OCI-LY1 (cell line): ENCODE results near the gene BTBD17.

Experiments used
- H2AFZ ChIP-seq: fragments of 200-600 bp; sonication (generic), shearing (Covaris generic); 2 replicates; pipeline ENCODE4 v1.6.0; 2014; ENCODE audit warnings: antibody characterized with exemption, mild to moderate bottlenecking, low read length
- H3F3A ChIP-seq: fragments of 200-600 bp; sonication (generic), shearing (Covaris generic); 2 replicates; pipeline ENCODE4 v1.6.0; 2014; ENCODE audit warnings: mild to moderate bottlenecking, antibody characterized with exemption, low read length, moderate library complexity; ENCODE audit not compliant: insufficient read depth
- H3K27ac ChIP-seq: fragments of 200-600 bp; sonication (generic); 2 replicates; pipeline ENCODE4 v1.5.1; 2014; ENCODE audit warnings: low read length, mixed run types, mild to moderate bottlenecking, low read depth; ENCODE audit not compliant: poor library complexity, severe bottlenecking
- H3K27me3 ChIP-seq: fragments of 200-600 bp; sonication (generic); 2 replicates; pipeline ENCODE4 v1.6.0; 2014; ENCODE audit warnings: antibody characterized with exemption, mild to moderate bottlenecking, low read length, moderate library complexity; ENCODE audit not compliant: insufficient read depth
- H3K36me3 ChIP-seq: fragments of 200-600 bp; sonication (generic); 2 replicates; pipeline ENCODE4 v1.6.1; 2014; ENCODE audit warnings: mild to moderate bottlenecking, antibody characterized with exemption, low read length, moderate library complexity, mixed read lengths; ENCODE audit not compliant: insufficient read depth
- H3K4me1 ChIP-seq: fragments of 200-600 bp; sonication (generic); 2 replicates; pipeline ENCODE4 v1.5.1; 2014; ENCODE audit warnings: mild to moderate bottlenecking, low read length, moderate library complexity; ENCODE audit not compliant: insufficient read depth, severe bottlenecking
- H3K4me2 ChIP-seq: fragments of 200-600 bp; sonication (generic), shearing (Covaris generic); 2 replicates; pipeline ENCODE4 v1.6.1; 2014; ENCODE audit warnings: low read length
- H3K4me3 ChIP-seq: fragments of 200-600 bp; sonication (generic); 2 replicates; pipeline ENCODE4 v1.5.1; 2014; ENCODE audit warnings: low read length, low read depth, mild to moderate bottlenecking, mixed read lengths; ENCODE audit not compliant: poor library complexity, severe bottlenecking
- H3K79me2 ChIP-seq: fragments of 200-600 bp; shearing (Covaris generic); 2 replicates; pipeline ENCODE4 v1.6.1; 2016; ENCODE audit warnings: mixed run types, low read length, mixed read lengths; ENCODE audit not compliant: insufficient read depth
- H3K9ac ChIP-seq: fragments of 200-600 bp; sonication (generic), shearing (Covaris generic); 2 replicates; pipeline ENCODE4 v1.6.1; 2014; ENCODE audit warnings: mild to moderate bottlenecking, low read length, mixed read lengths
- H3K9me2 ChIP-seq: fragments of 200-600 bp; sonication (generic), shearing (Covaris generic); 2 replicates; pipeline ENCODE4 v1.6.1; 2014; ENCODE audit warnings: low read depth, mild to moderate bottlenecking, low read length, mixed read lengths
- H3K9me3 ChIP-seq: fragments of 200-600 bp; shearing (Covaris generic); 2 replicates; pipeline ENCODE4 v1.6.1; 2014; ENCODE audit warnings: low read length, mixed read lengths
- H4K20me1 ChIP-seq: fragments of 200-600 bp; sonication (generic), shearing (Covaris generic); 2 replicates; pipeline ENCODE4 v1.6.0; 2016; ENCODE audit warnings: mild to moderate bottlenecking, low read length; ENCODE audit not compliant: insufficient read depth
- EZH2 ChIP-seq: fragments of 200-600 bp; sonication (generic), shearing (Covaris generic); IDR thresholded peaks from 2 replicates; pipeline ENCODE4 v1.8.0; 2017; ENCODE audit warnings: borderline replicate concordance, mixed run types, mild to moderate bottlenecking, antibody characterized with exemption, low read length, moderate library complexity, mixed read lengths
- TF ChIP-seq, protein P1 (sequence below): fragments of 200-600 bp; sonication (generic), shearing (Covaris generic); IDR thresholded peaks from 2 replicates; pipeline ENCODE4 v1.5.1; 2017; ENCODE audit warnings: mild to moderate bottlenecking, antibody characterized with exemption, low read length, moderate library complexity, mixed read lengths

Gene BTBD17

DNA sequence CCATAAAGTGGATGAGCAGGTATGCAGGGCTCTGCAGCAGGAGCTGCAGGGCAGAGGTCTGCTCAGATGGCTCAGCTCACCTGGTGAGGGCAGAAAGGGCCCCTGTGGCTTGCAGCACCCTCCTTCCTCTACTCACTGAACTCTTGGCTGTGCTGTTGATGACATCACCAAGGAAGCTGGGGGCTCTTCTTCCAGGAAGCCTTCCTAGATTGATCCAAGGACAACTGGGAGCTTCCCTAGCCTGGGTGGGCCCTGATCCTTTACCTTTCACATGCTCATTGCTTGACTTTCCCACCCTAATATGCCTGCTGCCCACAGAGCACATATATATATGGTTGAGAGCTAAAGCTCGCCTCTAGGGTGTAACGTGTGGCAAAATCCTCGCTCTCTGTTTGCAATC, 33.2 kb downstream of the BTBD17 start:
- Histone ChIP-seq H3K9me3 (no peaks in the 10 kb centered on the region), H3K27me3 (no peaks in the 10 kb centered on the region), H3F3A (no peaks in the 10 kb centered on the region), H3K36me3 (no peaks in the 10 kb centered on the region), H3K9me2 (no peaks in the 10 kb centered on the region), H3K4me1 (no peaks in the 10 kb centered on the region), H3K79me2 (no peaks in the 10 kb centered on the region), H3K4me3 (no peak overlapping the region), H3K27ac (no peak overlapping the region), H3K9ac (no peak overlapping the region), H3K4me2 (no peak overlapping the region), H4K20me1 (no peaks in the 10 kb centered on the region), H2AFZ (no peak overlapping the region)
- no peak for TF ChIP-seq EZH2
- TF ChIP-seq, protein P1, sequence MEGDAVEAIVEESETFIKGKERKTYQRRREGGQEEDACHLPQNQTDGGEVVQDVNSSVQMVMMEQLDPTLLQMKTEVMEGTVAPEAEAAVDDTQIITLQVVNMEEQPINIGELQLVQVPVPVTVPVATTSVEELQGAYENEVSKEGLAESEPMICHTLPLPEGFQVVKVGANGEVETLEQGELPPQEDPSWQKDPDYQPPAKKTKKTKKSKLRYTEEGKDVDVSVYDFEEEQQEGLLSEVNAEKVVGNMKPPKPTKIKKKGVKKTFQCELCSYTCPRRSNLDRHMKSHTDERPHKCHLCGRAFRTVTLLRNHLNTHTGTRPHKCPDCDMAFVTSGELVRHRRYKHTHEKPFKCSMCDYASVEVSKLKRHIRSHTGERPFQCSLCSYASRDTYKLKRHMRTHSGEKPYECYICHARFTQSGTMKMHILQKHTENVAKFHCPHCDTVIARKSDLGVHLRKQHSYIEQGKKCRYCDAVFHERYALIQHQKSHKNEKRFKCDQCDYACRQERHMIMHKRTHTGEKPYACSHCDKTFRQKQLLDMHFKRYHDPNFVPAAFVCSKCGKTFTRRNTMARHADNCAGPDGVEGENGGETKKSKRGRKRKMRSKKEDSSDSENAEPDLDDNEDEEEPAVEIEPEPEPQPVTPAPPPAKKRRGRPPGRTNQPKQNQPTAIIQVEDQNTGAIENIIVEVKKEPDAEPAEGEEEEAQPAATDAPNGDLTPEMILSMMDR, result no peak

DNA sequence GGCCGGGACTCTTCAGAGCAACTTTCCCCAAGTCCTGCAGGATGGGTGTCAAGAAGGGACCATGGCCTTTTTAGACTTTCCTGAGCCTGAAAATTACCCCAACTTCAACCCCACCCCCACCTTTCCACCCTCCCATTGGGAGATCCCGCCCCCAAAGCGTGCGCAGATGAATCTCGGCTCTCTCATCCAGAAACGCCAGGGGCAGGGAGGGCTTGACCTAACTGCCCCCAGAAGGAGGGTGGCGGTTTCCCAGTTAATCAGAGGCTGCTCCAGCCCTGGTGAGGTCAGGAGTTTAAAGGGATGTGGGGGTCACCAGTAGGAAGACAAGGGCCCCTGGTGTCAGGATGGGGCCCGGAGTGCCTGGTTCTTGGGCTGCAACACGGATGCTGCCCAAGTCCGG, 35.2 kb downstream of the BTBD17 start:
- Histone ChIP-seq H3K9me3 (no peaks in the 10 kb centered on the region), H3K9ac (no peak overlapping the region), H3K4me3 (no peak overlapping the region), H3K4me2 (no peak overlapping the region), H3K4me1 (no peaks in the 10 kb centered on the region), H4K20me1 (no peaks in the 10 kb centered on the region), H3F3A (no peaks in the 10 kb centered on the region), H3K36me3 (no peaks in the 10 kb centered on the region), H2AFZ (no peak overlapping the region), H3K79me2 (no peaks in the 10 kb centered on the region), H3K27me3 (no peaks in the 10 kb centered on the region), H3K27ac (no peak overlapping the region), H3K9me2 (no peaks in the 10 kb centered on the region)
- TF ChIP-seq, protein P1, result no peak
- TF ChIP-seq EZH2, result no peak

DNA sequence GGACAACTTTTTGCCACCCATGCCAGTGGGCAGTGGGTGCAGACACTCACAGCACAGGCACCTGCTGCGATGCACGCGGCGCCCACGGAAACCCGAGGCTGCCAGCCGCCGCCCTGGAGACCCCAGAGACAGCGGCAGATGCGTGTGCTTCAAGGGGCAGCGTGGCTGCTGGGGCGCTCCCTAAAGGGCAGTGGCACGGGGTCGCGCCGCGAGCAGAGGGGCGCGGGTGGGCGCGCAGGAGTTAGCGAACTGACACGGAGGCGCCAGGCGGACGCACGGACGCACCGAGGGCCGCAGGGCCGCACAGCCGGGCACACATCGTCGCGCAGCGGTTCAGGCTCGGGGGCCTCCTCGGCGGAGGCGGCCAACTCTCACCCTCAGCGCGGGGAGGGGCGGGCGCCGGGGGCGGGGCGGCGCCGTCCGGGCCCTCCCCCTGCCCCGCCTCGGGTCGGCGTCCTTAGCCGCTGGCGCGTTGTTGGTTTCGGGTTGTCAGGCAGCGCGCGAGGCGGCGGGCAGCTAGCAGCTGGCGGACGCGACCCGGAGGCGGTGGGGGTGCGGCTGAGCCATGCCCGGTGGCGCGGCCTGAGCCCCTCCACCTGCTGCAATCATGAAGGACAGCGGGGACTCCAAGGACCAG, 35.8 kb downstream of the BTBD17 start, which contains the start of gene KIF19:
Gene KIF19 (plus strand): TSS at position 484 of the 637 bp plus-strand sequence. CDS start 124 bp downstream, at position 608.
- Histone ChIP-seq H3K4me2 (no peak within 1 kb of the TSS), H3K27ac (no peak within 1 kb of the TSS), H3K9me3 (no peaks in the 10 kb centered on the region), H3K36me3 (no peaks in the 10 kb centered on the region), H3F3A (no peaks in the 10 kb centered on the region), H2AFZ (no peak within 1 kb of the TSS), H3K9me2 (no peaks in the 10 kb centered on the region), H3K4me1 (no peaks in the 10 kb centered on the region), H3K9ac (no peak within 1 kb of the TSS), H3K27me3 (peaks cover 4% of the 10 kb centered on the region; the same call in 1 of the 2 replicates), H3K4me3 (no peak within 1 kb of the TSS), H3K79me2 (no peaks in the 10 kb centered on the region), H4K20me1 (no peaks in the 10 kb centered on the region)
- TF ChIP-seq EZH2, result no peak
- TF ChIP-seq, protein P1, result no peak
